Stimulated activated naive CD4-positive, alpha-beta T cell (primary cell): ENCODE data around the gene NCOA6.
A peak's percentile ranks its signal among the peaks of the same experiment; 100 is the strongest.
"Not testable (repeated sequence)": the region's sequence is repeated elsewhere in the genome, so short reads cannot be mapped to it uniquely, and the experiment has no call there.

Source experiments
- DNase-seq, 6 experiments: peaks; one replicate each; lab custom pipeline; 2025; lab: John Stamatoyannopoulos, UW

NCOA6 gene

GRCh38 chr20:34719242-34720017 is 106.0 kb downstream of the NCOA6 start:
- DNase-seq: not testable (repeated sequence)

- no peak for DNase-seq
Observed at GRCh38 chr20:34717230-34718095, 108.0 kb downstream of the NCOA6 start.

GRCh38 chr20:34716921-34717229 is 108.6 kb downstream of the NCOA6 start:
- no peak for DNase-seq

GRCh38 chr20:34715384-34715783 is 110.1 kb downstream of the NCOA6 start:
- no peak for DNase-seq

- DNase-seq: not testable (repeated sequence)
Observed at GRCh38 chr20:34713944-34714515, 111.4 kb downstream of the NCOA6 start.

GRCh38 chr20:34713194-34713943 is 112.1 kb downstream of the NCOA6 start:
- DNase-seq: no peak

GRCh38 chr20:34712525-34713192 is 112.8 kb downstream of the NCOA6 start:
- DNase-seq: no peak

GRCh38 chr20:34711813-34712430 is 113.5 kb downstream of the NCOA6 start:
- no peak for DNase-seq

- no peak for DNase-seq
Observed at GRCh38 chr20:34710861-34711574, 114.4 kb downstream of the NCOA6 start.

GRCh38 chr20:34710568-34710839 is 114.9 kb downstream of the NCOA6 start:
- DNase-seq: peak in 1 of 6 experiments; percentile 26

- peak in 3 of 6 experiments; percentile 57 to 75 (median 73) for DNase-seq
Observed at GRCh38 chr20:34709831-34710567, 115.5 kb downstream of the NCOA6 start.

GRCh38 chr20:34709044-34709830 is 116.2 kb downstream of the NCOA6 start:
- peak; percentile 72 to 92 (median 82) for DNase-seq

- peak; percentile 36 to 76 (median 56) for DNase-seq
Observed at GRCh38 chr20:34708621-34709043, 116.8 kb downstream of the NCOA6 start.

- DNase-seq: no peak
Observed at GRCh38 chr20:34706912-34707784, 118.3 kb downstream of the NCOA6 start.

- no peak for DNase-seq
Observed at GRCh38 chr20:34706302-34706875, 119.1 kb downstream of the NCOA6 start.

- DNase-seq: no peak
Observed at GRCh38 chr20:34705397-34706301, 119.8 kb downstream of the NCOA6 start.

GRCh38 chr20:34705008-34705396 is 120.4 kb downstream of the NCOA6 start:
- no peak for DNase-seq
